ENCODE data around the gene KRT14.
"Not testable (repeated sequence)": the region's sequence is repeated elsewhere in the genome, so short reads cannot be mapped to it uniquely, and the experiment has no call there.

KRT14 gene

DNA sequence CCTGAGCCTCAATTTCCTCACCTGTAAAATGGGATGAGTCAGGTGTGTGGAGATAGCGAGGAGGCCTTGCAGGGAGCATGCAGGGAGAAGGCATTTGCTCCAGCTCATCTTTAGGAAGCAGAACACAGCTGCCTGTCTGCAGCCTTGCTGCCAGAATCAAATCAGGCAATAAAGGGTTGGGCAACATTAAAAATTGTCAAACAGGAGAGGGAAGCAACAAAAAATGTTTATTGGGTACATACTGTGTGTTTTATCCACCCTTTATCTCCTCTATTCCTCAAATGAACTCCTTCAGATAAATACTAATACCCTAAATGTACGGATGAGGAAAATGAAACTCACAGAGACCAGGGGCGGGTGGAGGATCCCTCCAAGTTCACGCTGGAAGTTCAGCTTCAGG lies 13.6 kb upstream of the KRT14 start:
- Mint-ChIP-seq H3K27me3 (peaks cover 9% of the 10 kb centered on the region), H3K4me3 (no peak overlapping the region), H3K36me3 (no peaks in the 10 kb centered on the region), H3K4me1 (no peaks in the 10 kb centered on the region), H3K27ac (no peak overlapping the region), H3K9me3 (peaks cover 4% of the 10 kb centered on the region)
- ATAC-seq (ENCODE audit: low read depth) = no peak
- DNase-seq (ENCODE audit: low spot score in 2 of 2) = no peak

DNA sequence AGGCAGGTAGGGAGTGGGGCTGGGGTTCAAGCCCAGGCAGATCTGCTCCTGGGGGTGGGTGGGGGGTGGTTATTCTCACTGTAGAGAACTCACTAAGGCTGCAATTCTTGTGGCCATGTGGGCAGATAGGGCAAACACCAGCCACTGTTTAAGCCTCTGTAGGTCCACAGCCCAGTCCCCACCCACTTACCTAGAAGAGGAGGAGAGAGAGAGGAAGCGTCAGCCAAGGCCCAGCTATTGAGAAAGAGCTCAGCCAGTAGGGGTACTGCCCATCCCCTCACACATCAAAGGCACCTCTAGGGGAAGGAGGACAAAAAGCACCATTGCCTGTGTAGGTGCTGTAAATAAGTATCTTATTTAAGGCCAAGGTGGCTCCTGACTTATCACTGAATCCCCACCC lies 13.0 kb upstream of the KRT14 start:
- no peak overlapping the region for H3K4me3 Mint-ChIP-seq
- no peak overlapping the region for H3K27ac Mint-ChIP-seq
- H3K36me3 Mint-ChIP-seq = no peaks in the 10 kb centered on the region
- no peaks in the 10 kb centered on the region for H3K4me1 Mint-ChIP-seq
- H3K27me3 Mint-ChIP-seq = peaks cover 11% of the 10 kb centered on the region
- no peak for ATAC-seq (ENCODE audit: low read depth)
- DNase-seq (ENCODE audit: low spot score in 2 of 2) = no peak
- peaks cover 4% of the 10 kb centered on the region for H3K9me3 Mint-ChIP-seq

DNA sequence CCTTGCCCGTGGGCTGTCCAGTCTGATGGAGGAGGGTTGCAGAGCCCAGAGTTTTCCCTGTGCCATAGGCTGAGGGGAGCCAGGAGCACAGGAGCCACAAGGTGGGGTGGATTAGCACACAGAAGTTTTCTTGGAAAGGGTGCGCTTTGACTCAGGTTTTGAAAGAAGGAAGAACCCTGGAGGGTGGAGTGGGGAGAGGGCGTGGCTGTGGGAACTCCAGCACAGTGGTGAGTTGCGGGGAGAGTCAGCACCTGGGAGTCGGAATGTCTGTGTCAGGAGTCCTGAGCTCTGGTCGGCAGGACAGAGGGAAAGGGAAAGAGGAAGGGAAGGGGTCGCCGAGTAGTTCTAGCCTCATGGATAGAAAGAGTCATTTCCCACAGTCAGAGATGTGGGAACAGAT lies 8.9 kb upstream of the KRT14 start:
- Mint-ChIP-seq H3K9me3 (peaks cover 4% of the 10 kb centered on the region), H3K4me1 (no peaks in the 10 kb centered on the region), H3K36me3 (no peaks in the 10 kb centered on the region), H3K4me3 (no peak overlapping the region), H3K27ac (no peak overlapping the region), H3K27me3 (peaks cover 18% of the 10 kb centered on the region)
- ATAC-seq (ENCODE audit: low read depth) (no peak), DNase-seq (ENCODE audit: low spot score in 2 of 2) (no peak)

DNA sequence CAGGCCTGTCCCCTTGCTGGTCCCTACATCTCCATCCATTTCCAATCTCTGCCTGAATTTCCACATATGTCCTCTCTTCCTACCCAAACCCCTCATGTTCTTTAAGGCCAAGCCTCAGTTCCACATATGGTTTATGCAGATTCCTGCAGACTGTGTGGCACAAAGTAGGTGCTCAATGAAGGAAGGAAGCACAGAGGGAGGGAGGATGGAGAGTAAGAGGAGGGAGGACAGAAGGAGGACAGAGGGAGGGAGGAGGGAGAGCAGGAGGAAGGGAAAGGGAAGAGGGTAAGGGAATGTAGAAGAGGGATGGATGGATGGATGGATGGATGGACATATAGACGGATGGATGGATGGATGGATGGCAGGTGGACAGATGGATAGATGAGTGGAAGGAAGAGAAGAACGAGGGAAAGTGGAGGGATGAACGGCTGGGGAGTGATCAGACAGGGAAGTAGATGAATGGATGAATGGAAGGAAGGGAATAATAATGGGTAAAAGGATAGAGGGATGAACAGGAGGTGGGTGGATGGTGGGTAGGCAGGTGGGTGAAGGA lies 7.7 kb upstream of the KRT14 start:
- no peak overlapping the region for H3K4me3 Mint-ChIP-seq
- DNase-seq (ENCODE audit: low spot score in 2 of 2) = no peak
- no peaks in the 10 kb centered on the region for H3K4me1 Mint-ChIP-seq
- no peak for ATAC-seq (ENCODE audit: low read depth)
- H3K36me3 Mint-ChIP-seq = no peaks in the 10 kb centered on the region
- H3K27me3 Mint-ChIP-seq = peaks cover 22% of the 10 kb centered on the region
- H3K9me3 Mint-ChIP-seq = peaks cover 4% of the 10 kb centered on the region
- H3K27ac Mint-ChIP-seq = no peak overlapping the region

DNA sequence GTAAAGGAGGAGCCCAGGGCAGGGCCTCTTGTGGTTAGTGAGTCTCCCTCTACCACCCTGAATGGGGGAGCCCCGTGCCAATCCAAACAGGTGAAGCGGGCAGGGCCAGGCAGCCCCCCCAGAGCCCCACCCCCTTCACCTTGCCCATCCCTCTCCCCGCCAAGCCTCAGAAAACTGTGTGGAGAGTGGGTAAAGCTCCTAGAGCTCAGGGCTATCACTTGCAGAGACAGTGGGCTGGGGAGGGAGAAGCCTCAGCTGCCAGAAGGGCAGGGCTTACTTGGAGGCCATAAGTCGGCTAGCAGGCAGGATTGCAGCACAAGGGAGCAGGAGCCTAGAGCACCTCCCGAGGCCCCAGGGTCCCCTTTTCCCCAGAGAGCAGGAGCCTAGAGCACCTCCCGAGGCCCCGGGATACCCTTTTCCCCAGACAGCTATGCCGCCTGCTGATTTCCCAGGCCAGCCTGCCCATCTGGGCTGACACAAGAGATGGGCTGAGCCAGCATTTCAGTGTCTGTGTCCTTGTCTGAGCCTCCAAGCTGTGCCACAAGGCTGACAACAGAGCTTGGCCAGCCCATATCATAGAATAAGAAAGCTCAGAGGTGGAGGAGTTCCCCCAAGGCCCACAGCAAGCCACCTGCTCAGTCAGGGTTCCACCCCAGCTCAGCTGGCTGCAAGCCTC lies 6.7 kb upstream of the KRT14 start:
- DNase-seq (ENCODE audit: low spot score in 2 of 2) (no peak), ATAC-seq (ENCODE audit: low read depth) (no peak)
- Mint-ChIP-seq H3K27ac (no peak overlapping the region), H3K4me1 (no peaks in the 10 kb centered on the region), H3K4me3 (no peak overlapping the region), H3K36me3 (no peaks in the 10 kb centered on the region), H3K9me3 (peaks cover 1% of the 10 kb centered on the region), H3K27me3 (peaks cover 23% of the 10 kb centered on the region)

DNA sequence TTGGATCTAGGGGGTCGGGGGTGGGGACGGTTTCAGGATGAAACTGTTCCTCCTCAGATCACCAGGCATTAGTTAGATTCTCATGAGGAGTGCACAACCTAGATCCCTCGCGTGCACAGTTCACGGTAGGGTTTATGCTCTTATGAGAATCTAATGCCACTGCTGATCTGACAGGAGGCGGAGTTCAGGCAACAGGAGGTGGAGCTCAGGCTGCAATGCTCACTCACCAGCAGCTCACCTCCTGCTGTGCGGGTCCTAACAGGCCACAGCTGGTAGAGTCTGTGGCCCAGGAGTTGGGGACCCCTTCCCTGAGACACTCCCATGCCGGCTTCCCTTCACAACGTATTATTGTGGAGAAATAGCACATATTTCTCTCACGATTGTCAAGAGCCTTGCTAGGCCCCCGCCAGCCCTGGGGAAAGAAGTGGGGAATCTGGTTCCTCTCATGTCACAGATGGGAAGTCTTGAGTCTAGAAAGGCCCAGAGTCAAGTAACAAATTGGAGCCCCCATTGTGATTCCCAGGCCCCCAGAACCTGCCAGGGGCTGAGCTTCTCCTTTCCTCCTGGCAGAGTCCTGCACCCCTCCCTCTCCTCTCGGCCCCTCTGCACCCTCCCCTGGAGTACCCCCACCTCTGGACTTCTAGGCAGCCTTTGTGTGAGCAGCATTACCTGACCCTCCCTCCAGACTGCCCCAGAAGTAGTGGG lies 6.1 kb upstream of the KRT14 start:
- H3K9me3 Mint-ChIP-seq = peaks cover under 1% of the 10 kb centered on the region
- H3K4me3 Mint-ChIP-seq = no peak overlapping the region
- no peaks in the 10 kb centered on the region for H3K36me3 Mint-ChIP-seq
- no peaks in the 10 kb centered on the region for H3K4me1 Mint-ChIP-seq
- H3K27me3 Mint-ChIP-seq = peaks cover 23% of the 10 kb centered on the region
- no peak for ATAC-seq (ENCODE audit: low read depth)
- no peak for DNase-seq (ENCODE audit: low spot score in 2 of 2)
- H3K27ac Mint-ChIP-seq = no peak overlapping the region

DNA sequence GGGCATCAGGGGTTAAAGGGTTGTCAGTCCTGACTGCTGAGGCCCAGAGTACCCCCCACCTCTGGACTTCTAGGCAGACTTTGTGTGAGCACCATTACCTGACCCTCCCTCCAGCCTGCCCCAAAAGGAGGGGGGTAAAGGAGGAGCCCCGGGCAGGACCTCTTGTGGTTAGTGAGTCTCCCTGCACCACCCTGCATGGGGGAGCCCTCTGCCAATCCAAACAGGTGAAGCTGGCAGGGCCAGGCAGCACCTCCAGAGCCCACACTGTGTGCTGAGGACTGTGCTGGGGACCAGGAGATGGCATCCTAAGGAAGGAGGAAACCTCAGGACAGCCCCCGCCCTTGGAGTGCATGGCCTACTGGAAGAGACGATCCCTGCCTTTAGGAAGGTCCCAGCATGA lies 2.6 kb upstream of the KRT14 start:
- DNase-seq (ENCODE audit: low spot score in 2 of 2) (no peak), ATAC-seq (ENCODE audit: low read depth) (no peak)
- no peaks in the 10 kb centered on the region for H3K4me1 Mint-ChIP-seq
- H3K36me3 Mint-ChIP-seq = no peaks in the 10 kb centered on the region
- no peak overlapping the region for H3K27ac Mint-ChIP-seq
- peaks cover 19% of the 10 kb centered on the region for H3K27me3 Mint-ChIP-seq
- no peak overlapping the region for H3K4me3 Mint-ChIP-seq
- H3K9me3 Mint-ChIP-seq = no peaks in the 10 kb centered on the region

DNA sequence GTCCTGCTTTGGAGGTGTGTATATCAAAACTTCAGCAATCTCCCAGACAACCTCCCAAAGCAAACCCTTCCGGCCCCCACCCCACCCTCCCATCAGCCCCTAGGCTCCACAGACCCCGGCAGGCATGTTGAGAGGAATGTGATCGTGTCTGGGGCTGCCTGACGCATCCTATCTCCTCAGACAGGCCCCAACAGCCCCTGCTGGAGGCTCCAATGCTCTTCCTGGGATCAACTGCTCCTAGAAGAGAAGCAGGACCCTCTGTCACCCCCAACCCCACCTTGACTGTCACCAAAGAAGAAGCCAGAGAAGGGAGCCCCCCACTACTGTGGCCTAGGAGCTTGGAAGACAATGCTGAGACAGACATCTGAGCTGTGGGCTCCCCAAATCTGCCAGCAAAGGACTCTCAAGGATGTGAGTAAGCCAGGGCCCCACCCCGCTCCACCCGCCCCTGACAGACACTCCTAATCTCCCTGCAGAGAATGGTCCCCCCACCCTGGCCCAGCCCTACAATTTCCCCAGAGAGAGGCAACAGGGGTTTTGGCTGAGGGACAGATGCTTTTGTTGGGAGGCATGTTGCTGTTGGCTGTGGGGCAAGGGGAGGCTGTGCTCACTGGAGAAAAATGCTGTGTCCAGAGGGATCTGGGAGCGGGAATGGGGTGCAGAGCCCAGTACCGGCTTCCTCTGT lies 1.6 kb upstream of the KRT14 start:
- Mint-ChIP-seq H3K27me3 (peaks cover 21% of the 10 kb centered on the region), H3K4me1 (no peaks in the 10 kb centered on the region), H3K4me3 (no peak overlapping the region), H3K27ac (no peak overlapping the region), H3K9me3 (no peaks in the 10 kb centered on the region), H3K36me3 (no peaks in the 10 kb centered on the region)
- DNase-seq (ENCODE audit: low spot score in 2 of 2) = no peak
- ATAC-seq (ENCODE audit: low read depth) = no peak

DNA sequence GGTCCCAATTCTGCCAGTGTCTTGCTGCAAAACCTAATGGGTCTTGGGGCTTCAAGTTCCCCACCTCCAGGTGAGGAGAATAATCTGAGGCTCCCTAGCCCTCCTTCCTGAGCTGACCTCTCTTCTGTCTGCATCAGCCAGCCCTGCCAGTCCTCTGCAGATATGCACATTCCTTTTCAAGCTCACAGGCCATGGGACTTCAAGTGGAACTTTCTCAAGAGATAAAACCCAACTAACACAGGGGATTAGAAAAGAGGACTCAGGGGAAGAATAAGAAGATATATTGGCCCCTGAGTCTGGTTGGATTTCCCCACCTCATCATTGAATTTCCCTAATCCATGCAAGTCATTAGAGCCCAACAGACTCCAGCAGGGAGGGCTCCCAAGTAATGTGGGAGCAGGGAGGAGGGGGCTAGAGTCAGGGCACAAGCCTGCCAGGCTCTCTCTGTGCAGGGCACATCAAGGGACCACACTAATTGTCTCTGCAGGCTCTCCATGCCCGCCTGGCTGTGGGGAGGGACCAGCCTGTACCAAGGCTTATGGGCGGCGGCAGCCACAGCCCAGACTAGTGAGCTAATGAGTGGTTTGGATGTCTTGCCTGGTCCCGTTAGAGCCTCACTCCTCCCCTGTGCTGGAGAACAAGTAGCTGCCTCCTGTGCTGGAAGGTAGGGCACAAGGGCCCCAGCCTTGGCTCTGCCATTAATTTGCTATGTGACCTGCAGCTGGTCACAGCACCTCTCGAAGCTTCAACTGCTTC lies 1.2 kb downstream of the KRT14 start:
- ATAC-seq (ENCODE audit: low read depth) (no peak), DNase-seq (ENCODE audit: low spot score in 2 of 2) (no peak)
- no peaks in the 10 kb centered on the region for H3K9me3 Mint-ChIP-seq
- H3K4me1 Mint-ChIP-seq = no peaks in the 10 kb centered on the region
- H3K27me3 Mint-ChIP-seq = peaks cover 21% of the 10 kb centered on the region
- H3K4me3 Mint-ChIP-seq = no peak overlapping the region
- no peak overlapping the region for H3K27ac Mint-ChIP-seq
- H3K36me3 Mint-ChIP-seq = no peaks in the 10 kb centered on the region

DNA sequence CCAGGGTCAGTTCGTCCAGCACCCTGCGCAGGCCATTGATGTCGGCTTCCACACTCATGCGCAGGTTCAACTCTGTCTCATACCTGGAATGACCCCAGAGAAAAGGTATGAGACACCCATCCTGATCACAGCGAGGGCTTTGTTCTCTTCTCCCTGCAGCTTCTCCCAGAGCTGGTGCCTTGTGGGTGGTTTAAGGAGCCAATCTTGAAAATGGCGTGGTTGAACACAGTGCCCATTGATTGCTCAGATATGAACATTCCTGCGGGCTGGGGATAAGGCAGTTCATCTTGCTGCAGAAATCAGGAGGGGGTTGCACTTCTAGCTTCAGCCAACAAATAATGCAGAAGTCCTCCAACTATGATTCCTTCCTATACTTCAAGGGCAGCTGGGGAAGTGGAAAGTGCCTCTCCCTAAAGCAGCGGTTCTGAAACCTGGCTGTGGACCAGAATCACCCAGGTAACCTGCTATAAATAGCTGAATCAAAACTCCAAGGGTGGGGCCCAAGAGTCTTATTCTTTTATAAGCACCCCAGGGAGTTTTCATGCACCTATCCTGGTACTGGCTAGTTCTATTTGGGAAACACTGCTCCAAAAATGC lies 2.3 kb downstream of the KRT14 start:
- not testable (repeated sequence) for H3K4me1 Mint-ChIP-seq; H3K9me3 Mint-ChIP-seq; ATAC-seq (ENCODE audit: low read depth); H3K4me3 Mint-ChIP-seq; H3K36me3 Mint-ChIP-seq; H3K27ac Mint-ChIP-seq; DNase-seq (ENCODE audit: low spot score in 2 of 2)
- peaks cover 18% of the 10 kb centered on the region for H3K27me3 Mint-ChIP-seq

DNA sequence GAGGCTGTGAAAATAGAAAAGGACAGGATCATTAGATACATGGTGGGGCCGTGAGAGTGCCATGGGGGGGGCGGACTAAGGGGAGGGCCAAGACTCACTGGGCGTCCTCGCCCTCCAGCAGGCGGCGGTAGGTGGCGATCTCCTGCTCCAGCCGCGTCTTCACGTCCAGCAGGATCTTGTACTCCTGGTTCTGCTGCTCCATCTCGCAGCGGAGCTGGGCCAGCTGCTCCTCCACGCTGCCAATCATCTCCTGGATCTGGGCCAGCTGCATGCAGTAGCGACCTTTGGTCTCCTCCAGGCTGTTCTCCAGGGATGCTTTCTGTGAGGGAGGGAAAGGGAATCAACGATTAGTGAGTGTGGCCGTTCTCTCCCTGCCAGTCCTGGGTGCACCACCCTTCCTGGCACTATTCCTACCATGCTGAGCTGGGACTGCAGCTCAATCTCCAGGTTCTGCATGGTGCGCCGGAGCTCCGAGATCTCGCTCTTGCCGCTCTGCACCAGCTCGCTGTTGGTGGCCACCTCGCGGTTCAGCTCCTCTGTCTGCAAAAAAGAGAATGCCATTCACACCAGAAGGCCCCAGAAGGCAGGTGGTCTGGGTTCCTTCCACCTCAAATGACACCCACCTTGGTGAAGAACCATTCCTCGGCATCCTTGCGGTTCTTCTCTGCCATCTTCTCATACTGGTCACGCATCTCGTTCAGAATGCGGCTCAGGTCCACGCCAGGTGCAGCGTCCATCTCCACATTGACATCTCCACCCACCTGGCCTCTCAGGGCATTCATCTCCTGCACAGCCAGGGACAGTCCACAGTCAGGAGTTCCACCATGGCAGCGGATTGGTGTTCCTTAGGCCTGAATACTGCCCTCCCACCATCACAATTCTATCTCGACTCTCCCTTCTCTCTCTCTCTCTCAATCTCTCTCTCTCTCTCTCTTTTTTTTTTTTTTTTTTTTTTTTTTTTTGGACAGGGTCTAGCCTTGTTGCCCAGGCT lies 3.3 kb downstream of the KRT14 start:
- no peak overlapping the region for H3K27ac Mint-ChIP-seq
- peaks cover 19% of the 10 kb centered on the region for H3K27me3 Mint-ChIP-seq
- no peak overlapping the region for H3K4me3 Mint-ChIP-seq
- no peaks in the 10 kb centered on the region for H3K4me1 Mint-ChIP-seq
- H3K9me3 Mint-ChIP-seq = no peaks in the 10 kb centered on the region
- ATAC-seq (ENCODE audit: low read depth) (no peak), DNase-seq (ENCODE audit: low spot score in 2 of 2) (no peak)
- no peaks in the 10 kb centered on the region for H3K36me3 Mint-ChIP-seq

DNA sequence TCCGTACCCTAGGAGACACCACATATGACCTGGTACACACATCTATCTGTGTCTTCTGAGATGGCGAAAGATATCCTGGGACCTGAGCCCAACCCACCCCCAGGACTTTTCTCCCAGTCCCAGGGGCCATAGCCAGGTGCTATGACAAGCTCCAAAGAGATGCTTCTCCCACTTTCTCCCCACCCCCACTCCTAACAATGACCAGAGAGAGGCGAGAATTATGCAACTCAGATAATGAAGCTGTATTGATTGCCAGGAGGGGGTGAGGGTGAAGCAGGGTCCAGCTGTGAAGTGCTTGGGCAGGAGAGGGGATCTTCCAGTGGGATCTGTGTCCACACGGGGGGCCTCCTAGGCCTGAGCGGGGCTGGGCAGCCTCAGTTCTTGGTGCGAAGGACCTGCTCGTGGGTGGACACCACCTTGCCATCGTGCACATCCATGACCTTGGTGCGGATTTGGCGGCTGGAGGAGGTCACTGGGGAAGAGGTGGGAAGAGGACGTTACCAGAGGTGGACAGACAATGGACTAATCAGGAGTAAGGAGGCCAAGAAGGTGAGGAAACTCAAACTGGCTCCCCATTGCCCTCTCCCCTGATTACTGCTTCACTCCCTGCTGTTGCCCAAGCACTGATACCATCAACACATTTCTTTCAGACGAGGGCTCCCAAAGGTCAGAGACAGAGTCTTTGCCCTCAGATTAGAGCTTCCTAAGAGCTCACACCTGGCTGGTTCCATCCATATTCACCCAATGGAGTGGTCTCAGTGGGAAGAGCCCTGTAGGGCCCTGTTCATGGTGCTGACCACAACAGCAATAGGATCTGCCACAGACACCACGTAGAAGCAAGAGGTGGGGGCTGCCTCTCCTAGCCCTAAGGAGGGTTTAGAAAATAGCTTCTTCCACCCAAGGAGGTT lies 4.4 kb downstream of the KRT14 start:
- not testable (repeated sequence) for DNase-seq (ENCODE audit: low spot score in 2 of 2); ATAC-seq (ENCODE audit: low read depth); H3K27ac Mint-ChIP-seq; H3K36me3 Mint-ChIP-seq; H3K4me1 Mint-ChIP-seq; H3K9me3 Mint-ChIP-seq; H3K4me3 Mint-ChIP-seq
- peaks cover 22% of the 10 kb centered on the region for H3K27me3 Mint-ChIP-seq

All from memory B cell (primary cell).